CD4-positive, alpha-beta T cell (primary cell): Measurements from ENCODE around the gene ST6GALNAC3. TPM values are rescaled to one million over a fixed set of nuclear protein-coding genes. Genes with fewer than 3 reads are reported as not detected.

Source experiments
- ATAC-seq: fragments of 200-7000 bp; cut with Tn5 transposase; one replicate; pipeline ENCODE4 v1.10.0; 2022; ENCODE audit warnings: mild to moderate bottlenecking; ENCODE audit not compliant: poor library complexity
- CTCF ChIA-PET: fragments of 350-600 bp; sonication (Branson Sonifier 250); formaldehyde crosslinking; loops from one replicate; lab custom pipeline; 2021; ENCODE audit warnings: antibody characterized with exemption, inconsistent platforms; lab: Charles Lee
- POLR2A ChIA-PET: fragments of 350-600 bp; sonication (Branson Sonifier 250); formaldehyde crosslinking; loops from one replicate; lab custom pipeline; 2021; ENCODE audit warnings: antibody characterized with exemption, inconsistent platforms; lab: Charles Lee
- DNase-seq, 14 experiments: peaks; one replicate each; pipeline ENCODE4 v3.0.0-alpha.2; 2013 to 2020; ENCODE audit warnings: mixed read lengths in 2 of 14
- H3K27ac ChIP-seq, 2 donors: one replicate each; pipeline versions ENCODE4 v1.5.1 to v1.7.0; 2013; ENCODE audit warnings: low read length in 2 of 2, low read depth in 1 of 2, mild to moderate bottlenecking in 1 of 2
- H3K27me3 ChIP-seq, 2 experiments: 1 replicate in 1 of 2; 2 replicates in 1 of 2; pipeline versions ENCODE4 v1.6.1 to v1.7.0; 2013; ENCODE audit warnings: low read length in 2 of 2, control low read depth in 1 of 2, mild to moderate bottlenecking in 1 of 2, moderate library complexity in 1 of 2; ENCODE audit not compliant: insufficient read depth in 2 of 2, control insufficient read depth in 1 of 2
- H3K36me3 ChIP-seq: one replicate; pipeline ENCODE4 v1.6.1; 2013; ENCODE audit warnings: low read length, control low read depth; ENCODE audit not compliant: insufficient read depth
- H3K4me1 ChIP-seq: one replicate; pipeline ENCODE4 v1.6.1; 2013; ENCODE audit warnings: low read length, control low read depth; ENCODE audit not compliant: insufficient read depth
- H3K4me3 ChIP-seq: one replicate; pipeline ENCODE4 v1.5.1; 2013; ENCODE audit warnings: mild to moderate bottlenecking, low read length, moderate library complexity
- H3K9me3 ChIP-seq, 2 experiments: 1 replicate in 1 of 2; 2 replicates in 1 of 2; pipeline versions ENCODE4 v1.6.1 to v1.7.0; 2013; ENCODE audit warnings: low read length in 2 of 2, mild to moderate bottlenecking in 2 of 2, control low read depth in 1 of 2, moderate library complexity in 1 of 2; ENCODE audit not compliant: control insufficient read depth in 1 of 2, insufficient read depth in 1 of 2
- H3K27ac Mint-ChIP-seq: one replicate; pipeline ENCODE4 v1.8.0; 2020; ENCODE audit warnings: mixed read lengths
- H3K27me3 Mint-ChIP-seq: one replicate; pipeline ENCODE4 v1.8.0; 2021; ENCODE audit warnings: mixed read lengths
- H3K36me3 Mint-ChIP-seq: one replicate; pipeline ENCODE4 v1.8.0; 2021; ENCODE audit warnings: low read depth, mixed read lengths
- H3K4me1 Mint-ChIP-seq: one replicate; pipeline ENCODE4 v1.8.0; 2021; ENCODE audit warnings: low read depth, mixed read lengths
- H3K4me3 Mint-ChIP-seq: one replicate; pipeline ENCODE4 v1.8.0; 2020; ENCODE audit warnings: mild to moderate bottlenecking, mixed read lengths
- H3K9me3 Mint-ChIP-seq: one replicate; pipeline ENCODE4 v1.8.0; 2020; ENCODE audit warnings: mixed read lengths
- CTCF ChIP-seq: fragments of 200-600 bp; IDR thresholded peaks from one replicate; pipeline ENCODE4 v1.8.0; 2022; ENCODE audit warnings: antibody characterized with exemption, mild to moderate bottlenecking
- intact Hi-C, 2 experiments: fragments of 100-400 bp; cut with DNase I in 1 of 2; cut with micrococcal nuclease in 1 of 2; formaldehyde crosslinking; loops; one replicate each; pipeline versions ENCODE4 v1.15.1 to v1.9.0; 2023 to 2025; cut with DNase I, micrococcal nuclease
- total RNA-seq, 174 experiments: library from RNA in 2 of 174; stranded (reverse) in 2 of 174; gene quantifications; one replicate each; pipeline ENCODE4 v1.2.3 and lab custom pipeline; 2021 to 2026

ST6GALNAC3 gene
- total RNA-seq, 2 experiments from 2014 or later: 0.77 to 1.3 TPM

- no peaks in the 10 kb centered on the region for H3K36me3 Mint-ChIP-seq
- POLR2A ChIA-PET: no interaction called here
Measured at GRCh38 chr1:76218888-76219287, 144.3 kb downstream of the ST6GALNAC3 start.

GRCh38 chr1:76219366-76219818 lies 144.8 kb downstream of the ST6GALNAC3 start:
- no peaks in the 10 kb centered on the region for H3K4me1 ChIP-seq
- H3K4me1 Mint-ChIP-seq: no peaks in the 10 kb centered on the region
- H3K4me3 ChIP-seq: no peak overlapping the region
- no peak for DNase-seq
- no peaks in the 10 kb centered on the region for H3K27me3 Mint-ChIP-seq
- intact Hi-C loops: no loop called here
- H3K27me3 ChIP-seq: no peaks in the 10 kb centered on the region
- no peaks in the 10 kb centered on the region for H3K36me3 ChIP-seq
- POLR2A ChIA-PET: no interaction called here
- no peaks in the 10 kb centered on the region for H3K36me3 Mint-ChIP-seq
- no peak overlapping the region for H3K27ac ChIP-seq
- ATAC-seq: no peak
- no peak for TF ChIP-seq CTCF
- no peak overlapping the region for H3K27ac Mint-ChIP-seq
- CTCF ChIA-PET: interaction anchor here (0.5 kb wide), 1 partner anchor 1852 kb away, joined by 3 read pairs; no protein-coding TSS in a partner anchor
- H3K4me3 Mint-ChIP-seq: no peak overlapping the region
- H3K9me3 Mint-ChIP-seq: no peaks in the 10 kb centered on the region
- H3K9me3 ChIP-seq: no peaks in the 10 kb centered on the region

More at GRCh38 chr1:76218888-76219287, 144.3 kb downstream of the ST6GALNAC3 start:
- CTCF ChIA-PET: interaction anchor here (0.5 kb wide), 1 partner anchor 1853 kb away, joined by 3 read pairs; no protein-coding TSS in a partner anchor
- no peaks in the 10 kb centered on the region for H3K27me3 Mint-ChIP-seq
- no peak overlapping the region for H3K4me3 Mint-ChIP-seq
- H3K9me3 Mint-ChIP-seq: no peaks in the 10 kb centered on the region
- no peak overlapping the region for H3K27ac Mint-ChIP-seq
- TF ChIP-seq CTCF: no peak
- H3K27me3 ChIP-seq: no peaks in the 10 kb centered on the region
- no peaks in the 10 kb centered on the region for H3K4me1 Mint-ChIP-seq
- no peak overlapping the region for H3K4me3 ChIP-seq
- DNase-seq (no peak), ATAC-seq (no peak)
- intact Hi-C loops: no loop called here
- H3K27ac ChIP-seq: no peak overlapping the region
- H3K36me3 ChIP-seq: no peaks in the 10 kb centered on the region
- no peaks in the 10 kb centered on the region for H3K4me1 ChIP-seq
- no peaks in the 10 kb centered on the region for H3K9me3 ChIP-seq

GRCh38 chr1:76224752-76225151 lies 150.2 kb downstream of the ST6GALNAC3 start:
- Mint-ChIP-seq H3K4me1 (peaks cover 22% of the 10 kb centered on the region), H3K27ac (no peak overlapping the region), H3K9me3 (no peaks in the 10 kb centered on the region), H3K27me3 (no peaks in the 10 kb centered on the region), H3K4me3 (no peak overlapping the region), H3K36me3 (no peaks in the 10 kb centered on the region)
- Histone ChIP-seq H3K36me3 (no peaks in the 10 kb centered on the region), H3K27me3 (no peaks in the 10 kb centered on the region), H3K27ac (no peak overlapping the region), H3K4me3 (no peak overlapping the region), H3K9me3 (no peaks in the 10 kb centered on the region), H3K4me1 (no peaks in the 10 kb centered on the region)
- intact Hi-C loops: no loop called here
- ChIA-PET POLR2A (no interaction called here), CTCF (no interaction called here)
- no peak for TF ChIP-seq CTCF
- DNase-seq: no peak
- no peak for ATAC-seq
